H1 (cell line): ENCODE results near the gene SLC12A8. TPM values are rescaled to one million over a fixed set of nuclear protein-coding genes. Genes with fewer than 3 reads are reported as not detected.

ENCODE experiments used
- CBX8 ChIP-seq: fragments of 300-800, 300-1000 bp; sonication (generic); IDR thresholded peaks from 2 replicates; pipeline ENCODE4 v1.7.1; 2016; ENCODE audit warnings: low read depth, low read length, borderline replicate concordance
- CHD1 ChIP-seq: IDR thresholded peaks from 2 replicates; pipeline ENCODE4 v1.6.1; 2012; ENCODE audit warnings: low read depth, low read length, improper control_type of control experiment
- KDM1A ChIP-seq: fragments of 200-600, 300-600 bp; sonication (generic); IDR thresholded peaks from 2 replicates; pipeline ENCODE4 v1.7.1; 2016; ENCODE audit warnings: mild to moderate bottlenecking, low read length, borderline replicate concordance
- NRF1 ChIP-seq: IDR thresholded peaks from 2 replicates; pipeline ENCODE4 v1.6.1; 2011; ENCODE audit warnings: mild to moderate bottlenecking, low read depth, low read length, improper control_type of control experiment
- SIRT6 ChIP-seq: IDR thresholded peaks from one replicate; pipeline ENCODE4 v1.7.1; 2012; ENCODE audit warnings: low read length, inconsistent platforms
- SP1 ChIP-seq: IDR thresholded peaks from 2 replicates; pipeline ENCODE4 v1.6.1; 2011; ENCODE audit warnings: low read depth, low read length
- TBP ChIP-seq: IDR thresholded peaks from 2 replicates; pipeline ENCODE4 v1.6.1; 2011; ENCODE audit warnings: low read depth, low read length, improper control_type of control experiment
- polyA plus RNA-seq, 7 experiments: library from polyadenylated mRNA; depleted of rRNA in 3 of 7; stranded (reverse) in 5 of 7; unstranded in 2 of 7; fragments of >200 nt in 5 of 7; fragments of 200-250 nt in 2 of 7; gene quantifications; 1 replicate in 5 of 7; 2 replicates in 1 of 7; 4 replicates in 1 of 7; pipeline versions ENCODE4 v1.2.1 to v1.2.3, GENCODE V29; 2011 to 2013; ENCODE audit warnings: missing spikeins in 2 of 7, mixed read lengths in 2 of 7
- total RNA-seq: library from RNA; stranded (reverse); fragmentation: NEBNext Ultra II Directional; extraction: Animal tissue kit (Norgen Biotek cat#: 25700); gene quantifications from 2 replicates; pipeline ENCODE4 v1.2.1, GENCODE V29; 2021
- TF ChIP-seq, protein P1 (sequence below): IDR thresholded peaks from 2 replicates; pipeline ENCODE4 v1.6.1; 2011; ENCODE audit warnings: low read length, improper control_type of control experiment

Gene SLC12A8
- total and polyA plus RNA-seq, 2 of the 8 experiments (the other 6 are each of a cell fraction or from before 2014, with no cell fraction given) = 13.7 to 14.4 TPM

DNA sequence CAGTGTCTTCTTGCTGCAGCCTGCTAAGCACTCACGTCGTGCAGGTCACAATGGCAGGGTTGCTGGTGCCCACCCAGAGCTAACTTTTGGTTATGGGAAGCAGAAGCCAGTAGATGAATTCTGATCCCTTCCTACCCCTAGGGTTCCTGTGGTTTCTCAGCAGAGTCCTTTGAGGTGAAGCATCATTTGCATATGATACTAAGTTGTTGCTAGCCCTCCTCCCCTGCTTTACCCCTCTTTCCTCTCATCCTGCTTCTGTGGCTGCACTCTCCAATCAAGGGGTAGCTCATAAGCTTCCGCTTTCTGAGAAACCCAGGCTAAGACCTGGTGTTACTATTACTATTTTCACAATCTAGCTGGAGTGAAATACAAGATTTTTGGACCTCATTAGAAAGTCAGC lies 134.7 kb downstream of the SLC12A8 start (continued):
- TF ChIP-seq KDM1A = no peak
- no peak for TF ChIP-seq NRF1
- TF ChIP-seq SIRT6 = no peak
- TF ChIP-seq SP1 = no peak
- TF ChIP-seq CBX8 = no peak
- TF ChIP-seq, protein P1, sequence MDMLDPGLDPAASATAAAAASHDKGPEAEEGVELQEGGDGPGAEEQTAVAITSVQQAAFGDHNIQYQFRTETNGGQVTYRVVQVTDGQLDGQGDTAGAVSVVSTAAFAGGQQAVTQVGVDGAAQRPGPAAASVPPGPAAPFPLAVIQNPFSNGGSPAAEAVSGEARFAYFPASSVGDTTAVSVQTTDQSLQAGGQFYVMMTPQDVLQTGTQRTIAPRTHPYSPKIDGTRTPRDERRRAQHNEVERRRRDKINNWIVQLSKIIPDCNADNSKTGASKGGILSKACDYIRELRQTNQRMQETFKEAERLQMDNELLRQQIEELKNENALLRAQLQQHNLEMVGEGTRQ = no peak
- TF ChIP-seq CHD1 = no peak
- no peak for TF ChIP-seq TBP
